GM13976 (cell line): ENCODE results near the gene MEX3D.

Source experiments
- DNase-seq: peaks from one replicate; pipeline ENCODE4 v3.0.0; 2012; ENCODE audit warnings: low spot score
- CTCF ChIP-seq: IDR thresholded peaks from 2 replicates; pipeline ENCODE4 v1.5.1; 2012; ENCODE audit warnings: borderline replicate concordance, mild to moderate bottlenecking; ENCODE audit not compliant: insufficient read depth; ENCODE audit errors: extremely low read depth, missing control alignments, control extremely low read depth
- in situ Hi-C: fragments of 300-500 bp; cut with MboI; formaldehyde crosslinking; loops from one replicate; pipeline ENCODE4 v1.12.0; 2022; ENCODE audit warnings: low sequenced_read_pairs, mixed read lengths, inconsistent platforms; ENCODE audit not compliant: unreplicated experiment

The MEX3D gene

GRCh38 chr19:1528596-1529429 is 39.3 kb downstream of the MEX3D start:
- in situ Hi-C loops = no loop called here
- no peak for TF ChIP-seq CTCF
- DNase-seq = no peak

GRCh38 chr19:1527650-1528309 is 40.3 kb downstream of the MEX3D start:
- DNase-seq = no peak
- in situ Hi-C loops = no loop called here

GRCh38 chr19:1526979-1527649 is 41.0 kb downstream of the MEX3D start:
- no peak for TF ChIP-seq CTCF
- in situ Hi-C loops = no loop called here
- DNase-seq = no peak

More at GRCh38 chr19:1527650-1528309, 40.3 kb downstream of the MEX3D start:
- TF ChIP-seq CTCF = no peak

GRCh38 chr19:1526066-1526778 is 41.9 kb downstream of the MEX3D start:
- no peak for TF ChIP-seq CTCF
- no peak for DNase-seq
- in situ Hi-C loops = no loop called here

GRCh38 chr19:1525343-1525742 is 42.8 kb downstream of the MEX3D start:
- in situ Hi-C loops = no loop called here
- no peak for TF ChIP-seq CTCF
- DNase-seq = no peak

- DNase-seq = no peak
- no peak for TF ChIP-seq CTCF
- in situ Hi-C loops = no loop called here
These were observed 43.2 kb downstream of the MEX3D start for GRCh38 chr19:1524972-1525325.
